ENCODE data around the gene RAB27A. TPM values are rescaled to one million over a fixed set of nuclear protein-coding genes. Genes with fewer than 3 reads are reported as not detected.
A peak's percentile ranks its signal among the peaks of the same experiment; 100 is the strongest.

The RAB27A gene
- total and polyA plus RNA-seq, 2 of the 8 experiments (the other 6 are each of a cell fraction or from before 2014, with no cell fraction given) = 2.3 to 6.5 TPM

DNA sequence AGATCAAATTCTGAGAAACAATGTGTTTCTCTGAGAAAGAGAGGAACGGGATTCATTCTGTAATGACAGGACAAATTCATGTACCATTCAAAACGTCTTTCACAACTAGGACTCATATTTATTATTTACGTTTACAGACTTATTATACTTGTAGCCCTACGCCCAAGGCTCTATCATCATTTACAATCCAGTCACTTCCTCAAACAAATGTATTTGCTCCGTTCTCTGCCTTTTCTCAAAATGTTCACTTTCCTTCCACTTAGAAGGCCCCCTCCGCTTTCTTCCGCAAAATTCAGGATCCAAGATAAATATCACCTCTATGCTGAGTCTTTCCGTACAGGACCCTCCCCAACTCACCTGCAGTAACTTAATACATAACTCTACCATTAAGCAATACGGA is 93.6 kb downstream of the RAB27A start:
- Histone ChIP-seq H3K9ac (replicated peaks in 1 of 4; ENCODE audit: extremely low read depth in 1 of 4, low read depth in 3 of 4, low read length in 3 of 4) (peak overlapping the region; percentile 99), H3K18ac (ENCODE audit: extremely low read depth, low read length) (no peak overlapping the region), H3K23ac (ENCODE audit: insufficient read length) (no peak overlapping the region), H3K56ac (replicated peaks; ENCODE audit: insufficient read length, low read depth, low read length) (peak overlapping the region; percentile 94), H3K36me3 (ENCODE audit: control insufficient read depth in 2 of 4, insufficient read depth in 4 of 4, low read length in 3 of 4) (peaks cover 8 to 34% (median 13%) of the 10 kb centered on the region in 4 experiments), H4K5ac (ENCODE audit: insufficient read length, low read depth, low read length) (no peak overlapping the region), H3K79me1 (ENCODE audit: low read depth, low read length) (no peaks in the 10 kb centered on the region), H3K4me2 (ENCODE audit: insufficient read depth in 1 of 2, low read depth in 2 of 2, low read length in 2 of 2) (peak overlapping the region; percentile 92 to 93), H4K8ac (ENCODE audit: extremely low read depth, insufficient read depth, low read length) (no peak overlapping the region), H2AFZ (ENCODE audit: low read length) (peak overlapping the region; percentile 91; the same call in 1 of the 2 replicates), H3K79me2 (ENCODE audit: control insufficient read depth in 1 of 2, insufficient read depth in 2 of 2, low read length in 2 of 2) (peaks cover 28 to 59% of the 10 kb centered on the region in 2 experiments), H2BK20ac (ENCODE audit: low read length) (no peak overlapping the region), H4K91ac (replicated peaks; ENCODE audit: insufficient read length, low read length) (peak overlapping the region; percentile 16), H3K9me3 (ENCODE audit: insufficient read depth in 2 of 2, low read depth in 1 of 2, low read length in 1 of 2) (0 out of 4 replicates have a peak, but pooled peaks cover 0 to 2% of the 10 kb centered on the region in 2 experiments), H3K4me3 (ENCODE audit: extremely low read depth in 1 of 4, insufficient read depth in 2 of 4, low read depth in 3 of 4, low read length in 4 of 4) (peak overlapping the region; percentile 93 to 100 (median 99)), H3K23me2 (ENCODE audit: low read depth, low read length) (peaks cover 5% of the 10 kb centered on the region), H2AK5ac (ENCODE audit: low read depth, low read length) (0 out of 2 replicates have a peak overlapping the region, but pooled peaks have one; percentile 11), H2BK12ac (ENCODE audit: low read depth, low read length) (no peak overlapping the region; the same call in 1 of the 2 replicates), H4K20me1 (replicated peaks in 1 of 2; ENCODE audit: control insufficient read depth in 1 of 2, insufficient read depth in 2 of 2, low read length in 2 of 2) (peaks cover 4 to 8% of the 10 kb centered on the region in 2 experiments), H3K27me3 (replicated peaks in 1 of 4; ENCODE audit: control insufficient read depth in 3 of 4, extremely low read depth in 1 of 4, insufficient read depth in 3 of 4, low read length in 3 of 4) (no peaks in the 10 kb centered on the region; a peak in 1 of 7 replicates), H3K27ac (ENCODE audit: low read depth, low read length) (peak overlapping the region; percentile 97), H3K4me1 (replicated peaks in 1 of 4; ENCODE audit: control insufficient read depth in 3 of 4, insufficient read depth in 4 of 4, low read length in 3 of 4) (peaks cover 0 to 4% (median 0%) of the 10 kb centered on the region in 4 experiments; a peak in 3 of 7 replicates), H3K14ac (ENCODE audit: insufficient read length) (no peak overlapping the region), H2BK15ac (ENCODE audit: low read length) (no peak overlapping the region), H2BK120ac (replicated peaks; ENCODE audit: low read depth, low read length) (no peak overlapping the region), H2BK5ac (ENCODE audit: low read depth, low read length) (peak overlapping the region; percentile 99; the same call in 1 of the 2 replicates), H3K4ac (replicated peaks; ENCODE audit: insufficient read length, low read depth, low read length) (peak overlapping the region; percentile 36)
- FAIRE-seq = no peak
- CTCF ChIA-PET (ENCODE audit: partially characterized antibody) = no interaction called here
- WGBS, 2 experiments (ENCODE audit: extremely low coverage in 1 of 2, insufficient coverage in 1 of 2, insufficient read length in 1 of 2, insufficient replicate concordance in 2 of 2, low coverage in 1 of 2, low lambda C conversion rate in 2 of 2, missing lambda C conversion rate in 1 of 2) = 4% methylated on average over 9 of the region's 9 CpGs; no CpG with 5 or more reads in 1 of the 2 experiments
- POLR2A ChIA-PET (ENCODE audit: partially characterized antibody) = interaction anchor here (0.9 to 3.1 kb wide), 12 partner anchors 9 to 243 kb away, joined by 3 to 21 read pairs (median 6); partner anchors contain the start of genes CCPG1 and PIERCE2
- no peak for DNase-seq (ENCODE audit: low read depth in 1 of 2, low spot score in 2 of 2)
- no peak for TF ChIP-seq POLR2AphosphoS5 (IDR thresholded peaks at IDR 0.05; ENCODE audit: low read depth, low read length)
- TF ChIP-seq, protein P1, sequence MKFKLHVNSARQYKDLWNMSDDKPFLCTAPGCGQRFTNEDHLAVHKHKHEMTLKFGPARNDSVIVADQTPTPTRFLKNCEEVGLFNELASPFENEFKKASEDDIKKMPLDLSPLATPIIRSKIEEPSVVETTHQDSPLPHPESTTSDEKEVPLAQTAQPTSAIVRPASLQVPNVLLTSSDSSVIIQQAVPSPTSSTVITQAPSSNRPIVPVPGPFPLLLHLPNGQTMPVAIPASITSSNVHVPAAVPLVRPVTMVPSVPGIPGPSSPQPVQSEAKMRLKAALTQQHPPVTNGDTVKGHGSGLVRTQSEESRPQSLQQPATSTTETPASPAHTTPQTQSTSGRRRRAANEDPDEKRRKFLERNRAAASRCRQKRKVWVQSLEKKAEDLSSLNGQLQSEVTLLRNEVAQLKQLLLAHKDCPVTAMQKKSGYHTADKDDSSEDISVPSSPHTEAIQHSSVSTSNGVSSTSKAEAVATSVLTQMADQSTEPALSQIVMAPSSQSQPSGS (IDR thresholded peaks at IDR 0.05; ENCODE audit: low read length) = no peak
- TF ChIP-seq TBP (IDR thresholded peaks at IDR 0.05; ENCODE audit: low read depth, low read length) = no peak
- no peak for TF ChIP-seq SIN3A (conservative IDR thresholded peaks at IDR 0.05 in 1 of 2, IDR thresholded peaks at IDR 0.05 in 1 of 2; ENCODE audit: low read depth in 1 of 2, low read length in 2 of 2)
- no peak for TF ChIP-seq SUZ12 (IDR thresholded peaks at IDR 0.05; ENCODE audit: low read length)
- no peak for TF ChIP-seq TAF7 (optimal IDR thresholded peaks at IDR 0.05; ENCODE audit: borderline replicate concordance, low read depth, low read length)
- no peak for TF ChIP-seq TEAD4 (IDR thresholded peaks at IDR 0.05; ENCODE audit: low read depth, low read length)
- no peak for TF ChIP-seq PHF8 (conservative IDR thresholded peaks at IDR 0.05; ENCODE audit: low read depth, low read length)
- TF ChIP-seq ASH2L (IDR thresholded peaks at IDR 0.05; ENCODE audit: low read length) = no peak
- no peak for TF ChIP-seq EP300 (IDR thresholded peaks at IDR 0.05; ENCODE audit: borderline replicate concordance in 1 of 2, low read depth in 2 of 2, low read length in 2 of 2)
- TF ChIP-seq SP2 (IDR thresholded peaks at IDR 0.05; ENCODE audit: low read length) = no peak
- TF ChIP-seq MAFK (IDR thresholded peaks at IDR 0.05; ENCODE audit: low read depth, low read length) = no peak
